Fibroblast of mammary gland (primary cell): ENCODE measurements around the gene CCDC124.

Source experiments
- DNase-seq: peaks from one replicate; pipeline ENCODE4 v3.0.0-alpha.2; 2010; ENCODE audit warnings: low read depth
- H3K4me3 ChIP-seq: 2 replicates; pipeline ENCODE4 v1.5.1; 2011; ENCODE audit warnings: low read depth, mild to moderate bottlenecking, low read length, moderate library complexity; ENCODE audit not compliant: control insufficient read depth
- TF ChIP-seq, protein P1 (sequence below): conservative IDR thresholded peaks from 2 replicates; pipeline ENCODE4 v1.5.1; 2011; ENCODE audit warnings: low read depth, low read length, inconsistent platforms; ENCODE audit not compliant: control insufficient read depth, insufficient read depth

CCDC124 gene

DNA sequence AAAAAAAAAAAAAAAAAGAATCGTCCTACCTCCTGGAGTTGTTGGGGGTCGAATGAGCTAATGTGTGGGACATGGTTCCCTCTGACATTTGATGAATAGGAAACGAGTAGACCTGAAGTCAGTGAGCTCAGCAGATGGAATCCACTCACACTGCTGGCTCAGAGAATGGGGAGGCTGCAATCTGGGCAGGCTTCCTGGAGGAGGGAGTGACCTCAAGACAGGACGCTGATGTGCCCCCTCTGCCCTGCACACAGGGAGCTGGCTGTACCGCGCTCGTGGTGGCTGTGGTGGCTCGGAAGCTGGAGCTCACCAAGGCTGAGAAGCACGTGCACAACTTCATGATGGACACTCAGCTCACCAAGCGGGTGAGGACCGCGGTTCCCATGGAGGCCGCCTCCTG lies 55.3 kb downstream of the CCDC124 start:
- TF ChIP-seq, protein P1, sequence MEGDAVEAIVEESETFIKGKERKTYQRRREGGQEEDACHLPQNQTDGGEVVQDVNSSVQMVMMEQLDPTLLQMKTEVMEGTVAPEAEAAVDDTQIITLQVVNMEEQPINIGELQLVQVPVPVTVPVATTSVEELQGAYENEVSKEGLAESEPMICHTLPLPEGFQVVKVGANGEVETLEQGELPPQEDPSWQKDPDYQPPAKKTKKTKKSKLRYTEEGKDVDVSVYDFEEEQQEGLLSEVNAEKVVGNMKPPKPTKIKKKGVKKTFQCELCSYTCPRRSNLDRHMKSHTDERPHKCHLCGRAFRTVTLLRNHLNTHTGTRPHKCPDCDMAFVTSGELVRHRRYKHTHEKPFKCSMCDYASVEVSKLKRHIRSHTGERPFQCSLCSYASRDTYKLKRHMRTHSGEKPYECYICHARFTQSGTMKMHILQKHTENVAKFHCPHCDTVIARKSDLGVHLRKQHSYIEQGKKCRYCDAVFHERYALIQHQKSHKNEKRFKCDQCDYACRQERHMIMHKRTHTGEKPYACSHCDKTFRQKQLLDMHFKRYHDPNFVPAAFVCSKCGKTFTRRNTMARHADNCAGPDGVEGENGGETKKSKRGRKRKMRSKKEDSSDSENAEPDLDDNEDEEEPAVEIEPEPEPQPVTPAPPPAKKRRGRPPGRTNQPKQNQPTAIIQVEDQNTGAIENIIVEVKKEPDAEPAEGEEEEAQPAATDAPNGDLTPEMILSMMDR: no peak
- no peak for DNase-seq
- no peak overlapping the region for H3K4me3 ChIP-seq

DNA sequence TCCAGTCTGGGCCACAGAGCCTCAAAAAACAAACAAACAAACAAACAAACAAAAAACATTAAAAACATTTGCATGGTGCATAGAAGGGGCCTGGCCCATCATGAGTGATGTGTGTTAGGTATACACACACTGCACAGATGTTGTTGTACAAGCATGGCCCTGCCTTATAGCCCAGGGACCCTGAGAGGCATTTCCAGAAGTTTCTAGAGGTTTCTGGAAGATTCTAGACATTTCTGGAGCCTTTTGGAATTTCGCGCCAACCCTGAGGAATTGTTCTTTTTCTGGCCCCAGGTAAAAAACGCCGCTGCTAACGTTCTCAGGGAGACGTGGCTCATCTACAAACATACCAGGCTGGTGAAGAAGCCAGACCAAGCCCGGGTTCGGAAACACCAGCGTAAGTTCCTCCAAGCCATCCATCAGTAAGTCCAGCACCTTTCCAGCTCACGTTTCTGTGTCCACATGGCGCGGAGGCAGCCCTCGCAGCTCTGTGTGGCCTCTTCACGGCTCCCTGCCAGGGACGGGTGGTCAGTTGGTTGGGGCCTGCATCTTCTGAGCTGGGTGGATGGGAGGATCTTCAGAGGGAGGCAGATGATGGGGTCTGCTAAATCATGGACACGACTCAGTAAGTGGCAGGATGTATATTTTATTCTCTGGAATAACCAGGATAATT lies 56.7 kb downstream of the CCDC124 start:
- DNase-seq: no peak
- no peak overlapping the region for H3K4me3 ChIP-seq
- TF ChIP-seq, protein P1: no peak

DNA sequence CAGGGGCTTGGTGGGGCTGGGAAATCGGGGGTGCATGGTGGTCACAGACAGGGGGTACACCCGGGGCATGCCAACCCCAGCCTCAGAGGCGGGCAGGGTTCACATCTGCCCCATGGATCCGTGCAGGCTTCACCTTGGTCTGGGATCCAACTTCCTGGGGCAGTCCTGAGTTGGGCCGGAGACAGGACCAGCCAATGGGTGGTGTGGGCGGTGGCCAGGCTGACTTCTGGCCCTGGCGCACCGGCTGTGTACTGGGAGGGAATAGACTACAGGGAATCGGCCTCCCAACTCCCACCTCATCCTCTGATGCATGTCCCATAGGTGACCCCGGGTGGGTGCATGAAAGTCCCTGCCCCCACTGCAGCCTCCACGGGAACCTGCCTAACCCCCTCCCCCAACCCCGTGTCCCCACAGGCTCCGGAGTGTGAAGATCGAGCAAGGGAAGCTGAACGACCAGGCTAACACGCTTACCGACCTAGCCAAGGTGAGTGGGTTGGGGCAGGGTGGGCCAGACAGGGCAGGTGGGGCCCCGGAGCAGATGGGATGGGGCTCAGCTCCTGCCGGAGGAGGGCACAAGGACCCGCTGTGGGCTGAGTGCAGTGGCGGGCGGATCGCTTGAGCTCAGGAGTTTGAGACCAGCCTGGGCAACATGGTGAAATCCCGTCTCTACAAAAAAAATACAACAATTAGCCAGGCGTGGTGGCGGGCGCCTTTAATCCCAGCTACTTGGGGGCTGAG lies 60.4 kb downstream of the CCDC124 start:
- TF ChIP-seq, protein P1: no peak
- DNase-seq: no peak
- no peak overlapping the region for H3K4me3 ChIP-seq
